Measurements from ENCODE around the gene TUBB4A.

The TUBB4A gene

GRCh38 chr19:6467384-6467783 is 34.7 kb downstream of the TUBB4A start:
- Histone ChIP-seq H2AFZ (ENCODE audit: low read depth, low read length) (no peak overlapping the region), H4K20me1 (ENCODE audit: insufficient read depth, low read length) (no peaks in the 10 kb centered on the region), H3K27me3 (ENCODE audit: low read depth, low read length) (no peaks in the 10 kb centered on the region), H3K4me2 (ENCODE audit: low read length) (no peak overlapping the region), H3K9me3 (ENCODE audit: insufficient read depth, low read length) (no peaks in the 10 kb centered on the region), H3K4me1 (ENCODE audit: low read length) (peaks cover 40% of the 10 kb centered on the region), H3K79me2 (ENCODE audit: low read length) (peaks cover 32% of the 10 kb centered on the region), H3K27ac (ENCODE audit: low read length) (0 out of 2 replicates have a peak overlapping the region, but pooled peaks have one; percentile 5), H3K9ac (ENCODE audit: low read length) (no peak overlapping the region), H3K4me3 (ENCODE audit: low read length) (no peak overlapping the region), H3K36me3 (replicated peaks; ENCODE audit: low read depth, low read length) (peaks cover 47% of the 10 kb centered on the region)
- TF ChIP-seq EZH2phosphoT487 (IDR thresholded peaks at IDR 0.05; ENCODE audit: low read depth) (no peak), CTCF (IDR thresholded peaks at IDR 0.05; ENCODE audit: low read depth, low read length) (no peak)

GRCh38 chr19:6466526-6467248 is 35.4 kb downstream of the TUBB4A start:
- Histone ChIP-seq H3K79me2 (ENCODE audit: low read length) (peaks cover 32% of the 10 kb centered on the region), H3K9ac (ENCODE audit: low read length) (no peak overlapping the region), H3K9me3 (ENCODE audit: insufficient read depth, low read length) (no peaks in the 10 kb centered on the region), H3K4me2 (ENCODE audit: low read length) (no peak overlapping the region), H3K36me3 (replicated peaks; ENCODE audit: low read depth, low read length) (peaks cover 47% of the 10 kb centered on the region), H2AFZ (ENCODE audit: low read depth, low read length) (no peak overlapping the region), H3K4me3 (ENCODE audit: low read length) (no peak overlapping the region), H3K27me3 (ENCODE audit: low read depth, low read length) (no peaks in the 10 kb centered on the region), H3K27ac (ENCODE audit: low read length) (peak overlapping the region; percentile 92; the same call in 1 of the 2 replicates), H4K20me1 (ENCODE audit: insufficient read depth, low read length) (no peaks in the 10 kb centered on the region), H3K4me1 (ENCODE audit: low read length) (peaks cover 46% of the 10 kb centered on the region)
- no peak for TF ChIP-seq CTCF (IDR thresholded peaks at IDR 0.05; ENCODE audit: low read depth, low read length)
- TF ChIP-seq EZH2phosphoT487 (IDR thresholded peaks at IDR 0.05; ENCODE audit: low read depth), result no peak

GRCh38 chr19:6465663-6466062 is 36.4 kb downstream of the TUBB4A start:
- Histone ChIP-seq H3K9me3 (ENCODE audit: insufficient read depth, low read length) (no peaks in the 10 kb centered on the region), H4K20me1 (ENCODE audit: insufficient read depth, low read length) (no peaks in the 10 kb centered on the region), H3K4me2 (ENCODE audit: low read length) (peak overlapping the region; percentile 82), H3K27me3 (ENCODE audit: low read depth, low read length) (no peaks in the 10 kb centered on the region), H3K36me3 (replicated peaks; ENCODE audit: low read depth, low read length) (peaks cover 43% of the 10 kb centered on the region), H3K4me1 (ENCODE audit: low read length) (peaks cover 48% of the 10 kb centered on the region), H3K9ac (ENCODE audit: low read length) (peak overlapping the region; percentile 92), H3K4me3 (ENCODE audit: low read length) (peak overlapping the region; percentile 83), H3K79me2 (ENCODE audit: low read length) (peaks cover 32% of the 10 kb centered on the region), H3K27ac (ENCODE audit: low read length) (peak overlapping the region; percentile 92), H2AFZ (ENCODE audit: low read depth, low read length) (no peak overlapping the region)
- TF ChIP-seq EZH2phosphoT487 (IDR thresholded peaks at IDR 0.05; ENCODE audit: low read depth) (no peak), CTCF (IDR thresholded peaks at IDR 0.05; ENCODE audit: low read depth, low read length) (no peak)

GRCh38 chr19:6465006-6465405 is 37.1 kb downstream of the TUBB4A start:
- no peak for TF ChIP-seq EZH2phosphoT487 (IDR thresholded peaks at IDR 0.05; ENCODE audit: low read depth)
- no peak for TF ChIP-seq CTCF (IDR thresholded peaks at IDR 0.05; ENCODE audit: low read depth, low read length)
- Histone ChIP-seq H3K27me3 (ENCODE audit: low read depth, low read length) (no peaks in the 10 kb centered on the region), H3K79me2 (ENCODE audit: low read length) (peaks cover 32% of the 10 kb centered on the region), H3K4me1 (ENCODE audit: low read length) (peaks cover 48% of the 10 kb centered on the region), H3K27ac (ENCODE audit: low read length) (peak overlapping the region; percentile 92), H3K4me3 (ENCODE audit: low read length) (peak overlapping the region; percentile 83), H3K36me3 (replicated peaks; ENCODE audit: low read depth, low read length) (peaks cover 40% of the 10 kb centered on the region), H4K20me1 (ENCODE audit: insufficient read depth, low read length) (no peaks in the 10 kb centered on the region), H3K9me3 (ENCODE audit: insufficient read depth, low read length) (no peaks in the 10 kb centered on the region), H3K9ac (ENCODE audit: low read length) (peak overlapping the region; percentile 92), H3K4me2 (ENCODE audit: low read length) (peak overlapping the region; percentile 82), H2AFZ (ENCODE audit: low read depth, low read length) (no peak overlapping the region)
